KOPT-K1 (cell line): ENCODE results near the gene RIGI.

Source experiments
- H3K27ac ChIP-seq: fragments of 200-600 bp; sonication (generic); 2 replicates; pipeline ENCODE4 v1.5.1; 2016; ENCODE audit warnings: antibody characterized with exemption, mild to moderate bottlenecking, low read depth, low read length; ENCODE audit not compliant: poor library complexity, severe bottlenecking
- H3K36me3 ChIP-seq: fragments of 200-600 bp; sonication (generic); 2 replicates; pipeline ENCODE4 v1.5.1; 2017; ENCODE audit warnings: antibody characterized with exemption, mild to moderate bottlenecking, low read length, moderate library complexity; ENCODE audit not compliant: insufficient read depth
- H3K9me3 ChIP-seq: fragments of 200-600 bp; sonication (generic); 2 replicates; pipeline ENCODE4 v1.5.1; 2017; ENCODE audit warnings: antibody characterized with exemption, low read length, mild to moderate bottlenecking; ENCODE audit not compliant: insufficient read depth, poor library complexity, severe bottlenecking

Gene RIGI

DNA sequence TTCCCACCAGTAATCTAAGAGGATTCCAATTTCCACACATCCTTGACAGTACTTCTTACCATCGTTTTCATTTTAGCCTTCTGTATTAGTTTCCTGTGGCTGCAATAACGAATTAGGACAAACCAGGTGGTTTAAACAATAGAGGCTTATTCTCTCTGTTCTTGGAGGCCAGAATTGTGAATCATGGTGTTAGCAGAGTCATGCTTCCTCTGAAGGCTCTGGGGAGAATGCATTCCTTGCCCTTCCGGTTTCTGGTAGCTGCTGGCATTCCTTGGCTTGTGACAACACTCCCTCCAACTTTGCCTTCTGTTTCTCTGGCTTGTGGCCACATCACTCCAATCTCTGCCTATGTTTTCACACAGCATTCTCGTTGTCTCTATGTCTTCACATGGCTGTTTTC is 23.5 kb downstream of the RIGI start:
- H3K27ac ChIP-seq, result no peak overlapping the region
- H3K36me3 ChIP-seq, result peaks cover 27% of the 10 kb centered on the region
- no peaks in the 10 kb centered on the region for H3K9me3 ChIP-seq

DNA sequence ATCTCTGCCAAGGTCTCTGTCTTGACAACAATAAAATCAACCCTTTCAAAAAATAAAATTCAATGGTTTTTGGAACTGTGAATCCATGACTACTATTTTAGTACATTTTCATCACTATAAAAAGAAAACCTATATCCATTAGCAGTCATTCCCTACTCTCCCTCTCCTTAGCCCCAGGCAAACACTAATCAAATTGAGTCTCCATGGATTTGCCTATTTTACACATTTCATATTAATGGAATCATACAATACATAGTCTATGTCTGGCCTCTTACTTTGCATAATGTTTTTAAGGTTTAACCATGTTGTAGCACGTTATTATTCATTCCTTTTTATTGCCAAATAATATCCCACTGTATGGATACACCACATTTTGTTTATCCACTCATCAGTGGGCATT is 24.1 kb downstream of the RIGI start:
- H3K27ac ChIP-seq, result no peak overlapping the region
- H3K36me3 ChIP-seq, result peaks cover 27% of the 10 kb centered on the region
- H3K9me3 ChIP-seq, result no peaks in the 10 kb centered on the region

DNA sequence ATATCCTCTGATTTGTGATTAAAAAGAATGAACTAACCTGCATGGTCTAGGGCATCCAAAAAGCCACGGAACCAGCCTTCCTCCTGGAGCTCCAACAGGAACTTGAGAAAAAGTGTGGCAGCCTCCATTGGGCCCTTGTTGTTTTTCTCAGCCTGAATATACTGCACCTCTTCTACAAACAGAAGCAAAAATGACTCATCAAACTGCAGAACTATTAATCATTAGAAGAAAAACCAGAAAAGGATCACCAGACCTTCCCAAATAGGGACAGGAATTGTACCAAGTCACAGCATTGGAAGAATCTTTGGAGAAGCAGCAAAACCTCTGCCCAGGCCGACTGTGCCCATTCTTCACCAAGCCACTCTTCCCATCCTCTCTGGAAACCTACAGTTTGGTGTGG is 25.2 kb downstream of the RIGI start:
- Histone ChIP-seq H3K9me3 (no peaks in the 10 kb centered on the region), H3K27ac (no peak overlapping the region), H3K36me3 (peaks cover 37% of the 10 kb centered on the region)

DNA sequence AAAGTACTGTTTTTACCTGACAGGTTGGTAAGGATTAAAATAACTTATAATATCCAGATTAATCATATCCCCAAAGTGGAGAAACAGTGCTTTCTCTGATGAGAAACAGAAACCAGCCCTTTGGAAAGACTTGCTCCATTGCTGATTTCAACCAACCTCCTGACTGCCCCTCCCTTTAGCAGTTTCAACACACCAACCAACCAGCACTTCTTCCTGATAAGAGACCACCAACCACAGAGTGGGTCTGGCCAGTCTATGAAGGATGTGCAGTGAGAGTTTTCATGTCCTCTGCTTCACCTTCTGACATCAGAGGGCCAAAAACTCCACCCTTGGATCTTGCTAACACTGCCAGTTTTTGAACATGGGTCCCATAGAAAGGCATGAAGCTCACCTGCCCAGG is 28.1 kb downstream of the RIGI start:
- H3K27ac ChIP-seq, result no peak overlapping the region
- H3K9me3 ChIP-seq, result no peaks in the 10 kb centered on the region
- peaks cover 43% of the 10 kb centered on the region for H3K36me3 ChIP-seq

DNA sequence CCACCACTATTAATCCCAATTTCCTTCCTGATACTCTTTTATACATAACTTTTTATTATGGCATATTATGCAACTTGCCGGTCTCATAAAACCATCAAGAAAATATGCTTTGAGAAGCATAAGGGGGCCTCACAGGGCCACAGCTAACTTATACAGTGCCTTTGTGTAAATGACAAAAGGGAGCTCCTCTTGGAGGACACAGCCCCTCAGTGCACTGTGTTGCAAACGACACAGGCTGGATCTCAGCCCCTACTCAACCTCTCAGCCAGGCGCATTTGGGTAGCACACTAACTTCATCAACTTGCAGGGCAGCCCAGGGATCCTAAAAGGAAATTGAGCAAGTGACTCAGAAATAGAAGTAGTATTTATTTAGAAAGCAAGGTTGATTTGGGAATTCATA is 35.4 kb downstream of the RIGI start:
- Histone ChIP-seq H3K36me3 (peaks cover 59% of the 10 kb centered on the region), H3K27ac (no peak overlapping the region)

DNA sequence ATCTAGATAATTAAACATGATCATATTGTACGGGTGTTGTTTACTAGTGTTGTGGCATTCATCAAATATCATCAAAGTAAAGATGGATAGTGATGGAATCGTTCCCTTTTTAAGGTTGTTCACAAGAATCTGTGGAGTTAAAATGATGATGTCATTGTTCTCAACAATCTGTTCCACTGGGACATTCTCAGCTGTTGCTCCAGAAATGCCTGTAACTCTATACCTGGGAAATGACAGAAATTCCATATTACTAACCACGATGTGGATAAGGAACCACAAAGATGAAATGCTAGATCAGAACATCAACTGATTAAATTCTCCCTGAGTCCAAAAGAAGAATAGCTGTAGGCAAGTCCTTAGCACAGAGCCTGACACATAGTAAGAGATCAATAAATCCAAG is 38.0 kb downstream of the RIGI start:
- Histone ChIP-seq H3K27ac (no peak overlapping the region), H3K36me3 (peaks cover 79% of the 10 kb centered on the region), H3K9me3 (no peaks in the 10 kb centered on the region)

More for the DNA sequence above, 35.4 kb downstream of the RIGI start:
- no peaks in the 10 kb centered on the region for H3K9me3 ChIP-seq

DNA sequence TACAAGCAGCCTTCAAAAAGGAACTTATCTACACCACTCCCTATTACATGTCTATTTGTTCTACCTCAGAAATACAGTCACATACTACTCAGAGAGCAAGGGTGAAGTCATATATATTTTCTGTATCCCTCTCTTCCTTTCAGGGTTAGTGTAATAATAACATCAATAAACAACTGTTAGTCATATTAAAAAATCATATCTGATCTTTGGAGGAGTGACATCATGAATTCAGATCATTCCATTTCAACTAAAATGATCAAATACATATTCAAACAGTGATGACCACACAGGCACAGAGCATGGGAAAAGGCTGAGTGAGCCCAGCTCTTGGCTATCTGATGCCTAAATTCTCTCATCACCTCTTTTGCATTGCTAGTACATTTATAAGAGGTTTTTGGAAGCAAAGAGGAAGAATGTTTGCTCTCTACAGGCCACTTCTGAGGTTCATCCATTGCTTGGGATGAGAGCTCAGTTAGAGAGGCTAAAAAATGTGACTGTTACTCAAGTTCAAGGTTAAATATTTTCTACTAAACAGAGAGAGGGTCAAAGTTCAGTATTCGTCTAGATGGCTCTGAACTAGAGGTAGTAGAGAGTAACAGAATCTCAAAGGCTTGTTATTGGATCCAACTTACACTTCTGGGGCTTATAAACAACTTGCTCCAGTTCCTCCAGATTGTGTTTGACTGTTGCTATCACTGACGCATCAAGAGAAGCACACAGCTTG is 39.0 kb downstream of the RIGI start:
- Histone ChIP-seq H3K36me3 (peaks cover 83% of the 10 kb centered on the region), H3K9me3 (no peaks in the 10 kb centered on the region), H3K27ac (no peak overlapping the region)

DNA sequence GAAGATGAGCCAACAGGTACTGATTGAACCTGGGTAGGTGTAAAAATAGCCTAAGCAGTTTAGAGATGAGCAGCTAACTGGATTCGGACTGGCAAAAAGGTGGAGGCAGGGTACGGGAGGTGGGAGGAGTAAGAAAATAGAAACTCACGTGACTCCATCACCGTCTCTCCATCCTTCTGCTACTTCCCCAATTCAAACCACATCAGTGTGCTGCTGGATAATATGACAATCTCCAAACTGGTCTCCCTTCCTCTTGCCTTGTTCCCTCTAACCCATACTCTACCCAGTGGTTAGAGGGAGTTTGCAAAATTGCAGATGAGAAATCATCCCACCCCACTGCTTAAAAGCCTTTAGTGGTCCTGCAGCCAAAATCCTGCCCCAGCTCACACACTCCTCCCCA is 42.7 kb downstream of the RIGI start:
- Histone ChIP-seq H3K9me3 (no peaks in the 10 kb centered on the region), H3K36me3 (peaks cover 88% of the 10 kb centered on the region), H3K27ac (no peak overlapping the region)
